Activated CD4-positive, alpha-beta T cell treated with anti-CD3 and anti-CD28 coated beads, Interleukin-2, amount 50 U/mL, for 24 hours (primary cell): ENCODE results near the gene HEY2.

Experiments used
- DNase-seq, 2 donors: peaks; one replicate each; pipeline ENCODE4 v3.0.0-alpha.2; 2020; ENCODE audit warnings: low read depth in 1 of 2, low spot score in 1 of 2

Gene HEY2

DNA sequence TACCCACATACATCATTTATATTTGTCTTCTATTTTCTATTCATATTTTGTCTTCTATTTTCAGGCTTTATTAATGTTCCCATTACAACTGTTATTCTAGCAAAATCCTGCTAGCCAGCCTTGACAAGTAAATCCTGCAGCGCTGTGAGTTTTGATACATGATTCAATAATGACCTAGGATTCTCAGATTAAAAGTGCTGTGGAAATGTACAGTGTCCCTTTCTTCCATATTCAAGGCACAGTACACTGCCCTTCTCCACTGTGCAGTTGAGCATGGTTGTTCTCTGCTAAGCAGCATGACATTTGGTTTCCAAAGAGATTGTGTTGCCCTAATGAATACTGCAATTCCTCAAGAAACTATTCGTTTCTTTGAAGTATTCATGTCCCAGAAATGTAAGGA, 5.8 kb upstream of the HEY2 start:
- DNase-seq: no peak

DNA sequence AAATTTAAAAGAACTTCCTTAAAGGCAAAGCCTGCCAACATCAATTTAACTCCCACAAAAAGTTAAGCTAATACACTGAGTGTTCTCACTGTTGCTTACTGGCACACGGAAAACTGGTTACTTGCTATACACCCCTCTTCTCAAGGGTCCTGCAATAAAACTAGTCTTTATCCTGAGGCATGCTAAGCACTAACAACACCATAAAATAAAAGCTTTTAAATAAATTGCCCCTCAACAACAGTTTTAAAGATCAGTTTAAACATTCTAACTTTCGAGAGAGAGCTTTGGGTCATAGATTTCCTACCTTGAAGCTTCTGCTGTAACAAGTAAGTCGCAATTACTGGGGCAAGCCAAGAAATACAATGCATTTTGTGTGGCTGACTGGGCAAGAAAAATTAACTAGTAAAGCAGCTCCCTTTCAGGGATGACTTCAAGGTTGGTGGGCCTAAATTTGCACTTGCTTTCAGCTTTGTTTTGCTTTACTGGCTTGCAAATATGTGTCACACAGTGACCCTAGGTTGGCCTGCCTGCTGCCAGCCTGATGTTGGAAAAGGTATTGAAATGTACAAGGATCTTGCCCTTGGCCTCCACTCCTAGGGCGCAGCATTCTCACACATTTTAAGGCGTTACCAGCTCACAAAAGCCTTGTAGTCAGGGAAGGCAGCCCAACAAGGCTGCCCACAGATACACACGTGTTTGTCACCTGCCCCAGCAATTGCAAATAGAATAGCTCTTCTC, 4.0 kb upstream of the HEY2 start:
- DNase-seq: no peak

DNA sequence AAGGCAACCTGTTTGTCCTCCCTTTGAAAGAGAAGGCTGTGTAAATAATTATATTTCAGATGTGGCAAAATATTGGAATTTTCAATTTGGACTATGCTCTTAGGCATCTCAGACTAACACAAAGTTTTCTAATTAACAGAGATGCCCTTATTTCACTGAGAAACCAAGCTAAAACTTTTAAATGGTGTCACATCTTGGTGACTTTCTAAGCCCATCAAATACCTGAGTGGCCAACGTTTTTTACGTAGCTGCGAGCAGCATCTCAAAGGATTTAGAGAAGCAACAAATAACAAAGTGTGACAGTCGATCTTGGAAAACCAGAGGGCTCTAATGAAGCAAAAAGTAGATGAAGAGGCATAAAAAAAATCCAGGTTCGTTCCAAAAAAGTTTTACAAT, 3.4 kb upstream of the HEY2 start:
- DNase-seq: no peak

DNA sequence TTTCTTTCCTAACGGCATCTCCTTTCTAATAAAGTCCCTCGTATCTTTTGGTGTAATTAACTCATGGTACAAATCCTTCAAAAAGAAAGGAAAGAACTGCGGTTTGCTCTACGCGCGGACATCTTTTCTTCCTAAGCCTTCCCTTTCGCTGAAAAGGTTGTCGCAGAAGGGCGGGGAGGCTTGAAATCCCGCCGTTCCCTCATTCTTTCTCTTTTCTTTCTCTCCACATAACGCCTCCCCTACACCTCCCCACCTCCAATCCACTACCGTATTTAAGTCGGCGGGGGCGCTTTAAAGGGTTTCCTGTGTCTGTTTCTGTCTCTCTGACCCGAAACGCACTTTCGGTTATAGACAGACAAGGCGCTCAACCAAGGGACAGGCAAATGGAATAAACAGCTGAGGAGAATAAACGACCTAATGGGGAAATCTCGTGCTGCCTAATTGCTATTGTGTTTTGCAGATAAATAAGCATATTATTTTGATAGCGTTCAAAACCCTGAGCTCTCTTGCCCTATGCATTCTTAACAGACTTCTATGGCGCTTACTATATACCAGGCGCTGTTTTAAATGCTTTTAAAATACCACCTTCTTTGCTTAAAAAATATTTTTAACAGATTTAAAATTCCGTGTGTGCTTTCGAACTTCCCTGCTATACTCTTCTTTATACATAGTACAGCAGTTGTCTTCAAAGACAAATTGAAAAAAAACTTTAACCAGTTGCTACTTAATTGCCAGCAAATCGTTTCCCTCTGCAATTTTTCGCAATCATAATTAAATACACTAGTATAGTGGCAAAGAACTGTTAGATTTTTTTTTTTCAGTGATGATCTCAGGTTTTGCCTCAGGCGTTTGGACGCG, 2.5 kb upstream of the HEY2 start:
- DNase-seq: peak; percentile 15 to 61

DNA sequence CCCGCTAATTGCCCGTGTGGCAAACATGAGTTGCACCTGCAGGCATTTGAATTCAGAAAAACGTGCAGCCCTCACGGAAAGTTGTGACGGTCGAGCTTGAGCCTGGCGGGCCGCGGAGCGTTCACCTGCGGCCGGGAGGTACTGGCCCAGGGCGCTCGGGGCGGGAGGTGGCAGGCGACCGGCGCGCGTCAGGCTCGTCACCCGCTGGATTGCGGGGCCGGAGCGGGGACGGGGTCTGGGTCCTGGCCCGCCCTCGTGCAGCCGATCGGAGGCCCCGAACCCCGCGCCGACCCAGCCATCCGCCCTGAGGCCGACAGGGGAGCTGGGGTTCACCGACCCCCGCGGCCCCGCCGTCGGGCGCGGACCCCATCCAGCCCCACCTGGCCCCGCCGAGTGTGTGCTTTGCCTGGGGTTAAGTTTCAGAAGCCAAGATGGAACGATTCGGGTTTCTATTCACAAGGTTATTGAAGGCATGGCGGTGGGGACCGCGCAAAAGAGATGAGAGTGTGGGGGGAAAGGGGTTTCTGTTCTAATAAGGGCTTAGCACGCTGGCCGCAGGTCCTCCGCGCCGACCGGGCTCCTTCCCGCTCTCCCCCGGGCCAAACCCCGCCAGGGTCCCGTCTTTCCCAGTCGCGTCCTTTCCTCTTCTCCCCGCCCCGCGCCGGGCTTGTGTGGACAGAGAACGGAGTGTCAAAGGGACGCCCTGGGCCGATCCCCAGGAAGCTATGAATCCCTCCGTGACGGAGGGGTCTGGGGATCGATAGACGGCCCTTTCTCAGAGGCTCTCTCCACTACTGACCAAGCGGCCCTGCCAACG, 1.6 kb upstream of the HEY2 start:
- no peak for DNase-seq

DNA sequence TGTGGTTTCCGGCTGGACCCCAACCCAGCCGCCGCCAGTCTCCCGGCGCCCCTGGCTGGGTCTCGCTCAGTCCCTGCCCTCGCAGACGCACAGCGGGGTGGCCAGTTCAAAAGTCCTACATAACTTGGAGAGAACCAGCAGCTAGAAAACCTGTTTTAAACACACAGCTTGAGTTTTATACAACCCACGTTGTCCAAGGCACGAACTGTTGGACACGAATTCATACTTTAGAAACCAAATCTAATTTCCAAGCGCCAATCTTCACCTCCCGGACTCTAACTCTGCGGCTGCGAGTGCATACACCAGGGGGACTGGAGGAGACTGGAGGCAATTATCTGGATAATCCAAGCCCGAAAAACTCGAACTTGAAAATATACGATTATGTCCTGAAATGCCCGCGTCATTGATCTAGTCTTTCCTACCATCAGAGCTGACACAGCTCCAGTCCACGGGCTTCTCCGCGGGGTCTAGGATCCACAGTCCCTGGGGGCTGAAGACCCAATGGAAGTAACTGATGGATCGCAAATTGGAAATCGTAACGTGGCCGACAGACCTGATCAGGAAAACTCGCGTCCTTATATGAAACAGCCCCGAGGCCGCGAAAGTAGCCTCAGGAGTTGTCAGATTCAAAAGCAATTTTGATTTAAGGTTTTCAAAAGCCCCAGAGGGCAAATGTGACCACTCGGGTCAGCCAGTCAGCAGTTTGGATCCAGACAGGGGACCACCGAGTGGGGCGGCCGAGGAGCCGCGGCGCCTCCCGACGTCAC, 843 bp upstream of the HEY2 start:
- no peak for DNase-seq

DNA sequence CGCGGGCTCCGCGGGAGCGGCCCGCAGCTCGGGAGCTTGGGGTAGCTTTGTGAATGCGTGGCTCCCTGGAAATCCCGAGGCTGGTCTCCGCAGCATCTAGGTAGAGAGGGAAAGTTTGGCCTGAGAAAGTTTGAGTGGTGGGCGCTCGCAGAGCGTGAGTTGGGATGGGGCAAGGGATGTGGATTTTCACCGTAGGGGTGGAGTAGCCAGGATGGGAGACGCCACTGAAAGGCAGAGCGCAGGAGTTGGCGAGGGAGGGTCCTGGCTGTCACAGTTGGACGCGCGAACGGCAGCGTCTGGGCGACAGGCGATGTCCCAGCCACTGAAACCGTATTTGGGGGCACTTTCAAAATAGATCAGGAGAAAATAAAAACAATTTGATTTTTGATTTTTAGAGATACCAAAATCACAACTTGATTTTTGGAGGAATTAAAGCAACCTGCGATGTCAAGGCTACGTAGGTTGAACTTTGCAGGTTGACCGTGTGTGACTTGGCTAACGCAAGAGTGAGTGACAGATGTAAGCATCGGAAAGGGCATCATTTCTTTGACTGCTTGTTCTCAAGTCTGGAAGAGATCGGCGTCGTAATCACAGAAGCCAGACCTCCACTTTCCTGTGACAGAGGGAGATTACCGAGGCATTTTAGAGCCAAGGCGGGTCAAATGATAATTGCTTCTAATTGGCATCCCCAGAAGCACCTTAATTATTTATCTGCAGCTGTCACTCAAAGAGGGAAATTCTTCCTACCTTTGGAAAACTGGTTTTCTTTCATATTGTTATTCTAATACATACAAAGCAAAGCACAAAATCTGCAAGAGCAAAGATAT, 646 bp downstream of the HEY2 start:
- DNase-seq: no peak

DNA sequence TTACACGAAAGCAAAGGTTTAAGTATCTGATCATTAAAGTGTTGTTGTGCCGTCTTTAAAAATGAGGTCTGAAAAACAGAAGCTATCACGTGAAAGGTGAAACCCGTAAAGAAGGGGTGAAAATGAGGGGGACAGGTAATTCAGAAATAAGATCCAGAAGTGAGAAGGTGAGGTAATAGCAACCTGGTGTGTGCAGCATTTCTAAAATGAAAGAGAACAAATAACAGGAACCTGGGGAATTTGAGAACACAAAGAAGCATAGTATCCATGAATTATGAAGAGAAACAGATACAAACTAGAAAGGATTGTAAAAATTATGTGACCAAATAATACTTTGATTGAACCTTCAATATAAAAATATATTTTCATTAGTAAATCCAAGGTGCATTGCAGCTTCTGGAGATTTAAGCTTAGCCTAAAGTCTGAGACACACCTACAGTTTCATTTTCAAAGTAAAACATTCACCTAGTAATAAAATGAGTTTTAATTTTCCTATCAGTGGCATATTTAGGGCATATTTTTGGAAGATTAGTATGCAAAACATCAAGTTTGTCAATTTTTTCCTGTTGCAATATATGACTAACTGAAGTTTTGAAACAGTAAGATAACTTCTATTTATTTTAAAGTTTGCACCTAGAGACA, 1.4 kb downstream of the HEY2 start:
- DNase-seq: no peak

DNA sequence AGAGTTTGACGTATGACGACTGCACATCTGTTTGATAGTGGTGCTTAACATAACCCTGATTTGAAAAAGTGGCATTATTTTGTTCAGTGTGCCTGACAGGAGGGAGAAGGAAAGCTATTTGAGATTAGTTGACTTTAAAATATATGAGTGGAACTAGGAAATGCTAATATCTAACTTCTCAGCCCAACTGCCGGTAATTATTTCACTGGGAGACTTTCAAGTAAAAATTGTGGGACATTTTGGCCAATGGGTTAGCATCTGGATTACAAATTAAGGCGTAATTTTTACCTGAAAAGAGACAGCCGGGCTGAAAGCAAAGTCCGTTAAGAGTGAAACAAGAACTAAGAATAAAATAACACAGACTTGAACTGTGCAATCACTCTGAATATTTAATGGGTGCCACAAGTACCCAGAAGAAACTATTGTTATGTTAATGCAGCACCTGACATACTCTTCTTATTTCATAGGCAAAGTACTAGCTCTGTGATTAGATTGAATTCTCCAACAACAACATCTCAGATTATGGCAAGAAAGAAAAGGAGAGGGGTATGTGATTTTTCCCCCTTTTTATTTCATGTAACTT, 2.0 kb downstream of the HEY2 start:
- no peak for DNase-seq

DNA sequence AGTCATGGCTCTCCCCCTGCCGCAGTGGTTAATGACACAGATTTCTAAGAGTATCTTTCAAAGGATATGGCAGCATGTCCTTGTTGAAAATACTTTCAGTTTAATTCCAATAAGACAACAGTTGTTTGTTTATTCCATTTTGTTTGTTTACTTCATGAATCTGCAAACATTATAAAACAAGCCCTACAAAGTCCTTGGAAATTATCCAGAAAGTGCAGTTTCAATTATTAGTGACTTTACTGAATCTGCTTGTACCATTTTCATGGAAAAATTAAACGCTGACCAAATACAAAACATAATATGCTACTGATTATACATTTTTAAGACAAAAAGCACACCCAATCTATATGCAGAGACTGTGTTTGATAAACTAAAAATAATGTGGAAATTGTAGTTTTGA, 3.3 kb downstream of the HEY2 start:
- DNase-seq: no peak

DNA sequence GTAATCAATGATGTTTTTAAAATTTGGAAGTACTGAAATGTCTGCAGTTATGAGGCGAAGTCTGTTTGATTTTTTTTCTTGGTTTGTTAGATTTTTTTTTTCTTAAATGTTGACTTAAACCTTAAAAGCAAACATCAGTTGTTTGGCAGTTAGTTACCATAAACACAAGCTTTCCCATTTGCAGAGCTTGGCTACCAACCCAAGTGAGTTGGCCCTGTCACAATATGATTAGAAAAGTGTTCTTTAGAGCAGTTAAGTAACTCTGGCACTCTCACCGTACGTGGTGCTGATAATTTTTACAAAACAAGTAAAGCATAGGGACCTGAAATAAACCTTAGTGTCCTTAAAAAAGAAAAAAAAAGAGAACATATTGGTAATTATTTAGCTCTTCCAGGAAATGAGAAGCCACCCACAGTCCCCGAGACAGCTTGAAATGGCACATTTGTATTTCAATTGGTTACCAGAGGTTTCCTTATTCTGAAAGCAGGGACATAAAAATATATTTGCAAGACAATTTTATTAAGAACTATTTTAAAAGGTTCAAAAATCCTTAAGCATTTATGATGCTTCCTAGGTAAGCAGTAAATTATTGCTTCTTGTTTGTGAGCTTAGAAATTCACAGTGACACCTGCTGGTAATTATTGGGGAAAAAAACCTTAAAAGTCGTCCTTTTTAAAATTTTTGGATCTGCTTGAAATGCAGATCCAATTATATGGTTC, 3.9 kb downstream of the HEY2 start:
- no peak for DNase-seq

DNA sequence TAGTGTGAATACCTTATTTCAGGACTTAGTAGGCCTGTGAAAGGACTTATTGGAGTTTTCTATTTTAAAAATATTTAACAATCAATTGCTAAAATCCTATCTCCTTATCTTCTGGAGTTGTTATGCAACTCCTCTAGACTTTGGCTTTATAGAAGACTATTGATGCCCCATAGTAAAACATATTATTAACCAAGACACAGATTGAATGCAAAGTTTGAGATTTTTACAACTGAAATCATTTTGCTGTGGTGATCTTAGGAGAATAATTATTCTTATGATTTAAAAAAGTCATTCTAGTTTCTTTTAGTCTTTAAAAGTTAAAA, 4.5 kb downstream of the HEY2 start:
- DNase-seq: no peak

DNA sequence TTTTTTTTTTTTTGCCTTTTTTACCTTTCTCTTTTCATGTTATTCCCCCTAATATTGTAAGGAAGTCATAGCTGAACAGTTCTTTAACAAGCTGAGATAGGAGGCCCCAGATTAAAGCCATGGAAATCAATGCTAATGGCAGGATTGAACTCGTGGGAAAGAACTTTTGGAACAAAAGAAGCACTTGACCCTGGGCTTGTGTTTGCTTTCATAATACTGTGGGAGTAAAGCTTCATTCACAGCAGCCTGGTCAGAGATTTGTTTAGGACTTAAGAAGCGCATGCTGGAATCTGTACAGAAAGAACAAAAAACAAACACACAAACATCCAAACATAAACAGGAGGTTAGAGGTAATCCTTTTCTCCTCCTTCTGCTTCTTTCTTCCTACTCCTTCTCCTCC, 5.1 kb downstream of the HEY2 start:
- DNase-seq: no peak

DNA sequence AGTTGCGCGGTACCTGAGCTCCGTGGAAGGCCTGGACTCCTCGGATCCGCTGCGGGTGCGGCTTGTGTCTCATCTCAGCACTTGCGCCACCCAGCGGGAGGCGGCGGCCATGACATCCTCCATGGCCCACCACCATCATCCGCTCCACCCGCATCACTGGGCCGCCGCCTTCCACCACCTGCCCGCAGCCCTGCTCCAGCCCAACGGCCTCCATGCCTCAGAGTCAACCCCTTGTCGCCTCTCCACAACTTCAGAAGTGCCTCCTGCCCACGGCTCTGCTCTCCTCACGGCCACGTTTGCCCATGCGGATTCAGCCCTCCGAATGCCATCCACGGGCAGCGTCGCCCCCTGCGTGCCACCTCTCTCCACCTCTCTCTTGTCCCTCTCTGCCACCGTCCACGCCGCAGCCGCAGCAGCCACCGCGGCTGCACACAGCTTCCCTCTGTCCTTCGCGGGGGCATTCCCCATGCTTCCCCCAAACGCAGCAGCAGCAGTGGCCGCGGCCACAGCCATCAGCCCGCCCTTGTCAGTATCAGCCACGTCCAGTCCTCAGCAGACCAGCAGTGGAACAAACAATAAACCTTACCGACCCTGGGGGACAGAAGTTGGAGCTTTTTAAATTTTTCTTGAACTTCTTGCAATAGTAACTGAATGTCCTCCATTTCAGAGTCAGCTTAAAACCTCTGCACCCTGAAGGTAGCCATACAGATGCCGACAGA, 9.9 kb downstream of the HEY2 start:
- no peak for DNase-seq

DNA sequence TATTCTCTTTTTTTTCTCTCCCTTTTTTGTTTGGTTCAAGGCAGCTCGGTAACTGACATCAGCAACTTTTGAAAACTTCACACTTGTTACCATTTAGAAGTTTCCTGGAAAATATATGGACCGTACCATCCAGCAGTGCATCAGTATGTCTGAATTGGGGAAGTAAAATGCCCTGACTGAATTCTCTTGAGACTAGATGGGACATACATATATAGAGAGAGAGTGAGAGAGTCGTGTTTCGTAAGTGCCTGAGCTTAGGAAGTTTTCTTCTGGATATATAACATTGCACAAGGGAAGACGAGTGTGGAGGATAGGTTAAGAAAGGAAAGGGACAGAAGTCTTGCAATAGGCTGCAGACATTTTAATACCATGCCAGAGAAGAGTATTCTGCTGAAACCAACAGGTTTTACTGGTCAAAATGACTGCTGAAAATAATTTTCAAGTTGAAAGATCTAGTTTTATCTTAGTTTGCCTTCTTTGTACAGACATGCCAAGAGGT, 10.6 kb downstream of the HEY2 start:
- no peak for DNase-seq

DNA sequence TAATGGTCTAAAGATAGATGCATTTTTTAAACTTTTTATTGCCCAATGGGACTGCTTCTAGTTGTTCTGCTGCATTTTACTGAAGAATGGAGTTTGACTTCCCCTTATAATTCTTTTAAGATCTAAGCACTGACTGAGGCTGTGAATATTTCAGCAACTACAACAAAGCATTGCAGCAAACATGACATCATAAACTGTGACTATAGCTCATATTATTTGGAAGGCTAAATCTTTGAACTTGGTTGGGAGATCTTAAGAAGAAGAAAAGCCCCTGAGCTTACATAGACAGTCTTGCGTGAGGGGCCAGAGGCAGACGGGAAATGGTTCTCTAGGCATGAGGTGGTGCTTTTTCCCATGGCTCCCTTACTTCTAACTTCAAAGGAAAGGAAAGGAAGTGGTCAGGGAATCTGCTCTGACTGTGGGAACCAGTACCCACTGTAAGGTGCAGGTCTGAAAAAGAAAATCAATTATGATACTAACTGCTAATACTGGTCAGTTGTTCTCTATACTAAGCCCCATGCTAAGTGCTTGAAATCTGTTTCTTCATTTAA, 14.8 kb downstream of the HEY2 start:
- no peak for DNase-seq

DNA sequence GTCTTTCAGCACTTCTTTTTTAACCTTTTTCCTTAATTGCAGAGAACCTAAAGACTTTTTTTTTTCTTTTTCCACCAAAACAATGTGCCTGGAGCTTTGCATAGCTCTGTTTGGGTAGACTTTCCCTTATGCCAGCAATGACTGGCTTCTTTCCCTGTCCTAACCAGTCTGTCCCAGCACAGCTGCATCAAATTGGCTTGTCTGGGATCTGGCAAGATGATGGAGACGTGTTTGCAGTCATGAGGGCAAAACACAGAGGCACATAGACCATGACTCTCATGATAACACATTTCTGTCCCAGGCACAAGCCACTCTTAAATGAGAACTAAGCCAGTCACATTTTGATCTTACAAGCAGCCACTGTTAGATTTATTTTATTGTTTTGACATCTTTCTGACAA, 16.5 kb downstream of the HEY2 start:
- no peak for DNase-seq

DNA sequence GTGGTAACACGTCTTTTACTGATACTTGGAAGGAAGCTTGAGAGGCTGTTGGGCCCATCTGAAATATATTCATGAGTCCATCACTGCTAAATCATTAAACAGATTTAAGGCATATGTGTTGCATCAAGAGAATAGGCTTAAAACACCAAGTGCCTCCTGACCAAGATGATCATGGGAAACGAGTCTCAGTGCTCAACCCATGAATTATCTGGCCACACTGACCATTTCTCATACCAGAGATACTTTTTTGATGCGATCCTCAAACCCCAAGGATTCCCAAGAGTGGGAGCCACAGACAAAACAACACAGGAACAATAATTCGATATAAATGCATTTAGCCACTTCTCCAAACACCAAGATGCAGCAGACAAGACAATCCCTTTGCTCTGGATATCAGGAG, 17.2 kb downstream of the HEY2 start:
- no peak for DNase-seq
